HepG2 (cell line): ENCODE measurements around the gene PDHX. TPM values are rescaled to one million over a fixed set of nuclear protein-coding genes. Genes with fewer than 3 reads are reported as not detected.
A peak's percentile ranks its signal among the peaks of the same experiment; 100 is the strongest.

Experiments
- ARID2 ChIP-seq: sonication (generic); formaldehyde crosslinking; IDR thresholded peaks from 2 replicates; pipeline ENCODE4 v1.8.1; 2022; ENCODE audit warnings: mild to moderate bottlenecking, missing genetic modification reagents, borderline replicate concordance
- ATF7 ChIP-seq, 2 experiments: fragments of 450-650 bp in 1 of 2; sonication (generic) in 1 of 2; formaldehyde crosslinking in 1 of 2; IDR thresholded peaks; 2 replicates each; pipeline versions ENCODE4 v1.4.0 to v1.6.1; 2016 to 2020; ENCODE audit warnings: antibody characterized with exemption in 1 of 2, mild to moderate bottlenecking in 1 of 2, missing genetic modification reagents in 1 of 2
- ATF7-NPFF ChIP-seq: sonication (generic); formaldehyde crosslinking; IDR thresholded peaks from 2 replicates; pipeline ENCODE4 v1.8.1; 2023; ENCODE audit warnings: mild to moderate bottlenecking, low read depth, missing genetic modification reagents, moderate library complexity
- FOXO1 ChIP-seq: sonication (generic); formaldehyde crosslinking; IDR thresholded peaks from 2 replicates; pipeline ENCODE4 v1.4.0; 2020; ENCODE audit warnings: missing genetic modification reagents
- NPAS2 ChIP-seq: sonication (generic); formaldehyde crosslinking; IDR thresholded peaks from 2 replicates; pipeline ENCODE4 v1.8.0; 2022; ENCODE audit warnings: mild to moderate bottlenecking, missing genetic modification reagents, borderline replicate concordance
- NR2F2 ChIP-seq: IDR thresholded peaks from 2 replicates; pipeline ENCODE4 v1.6.1; 2012; ENCODE audit warnings: low read depth, inconsistent platforms, borderline replicate concordance
- RBM22 ChIP-seq: fragments of 200-400 bp; formaldehyde crosslinking; optimal IDR thresholded peaks from 2 replicates; pipeline ENCODE3; 2017; ENCODE audit warnings: mild to moderate bottlenecking, low read length, moderate library complexity
- THAP11 ChIP-seq: IDR thresholded peaks from 2 replicates; pipeline ENCODE4 v1.6.1; 2016; ENCODE audit warnings: missing biosample characterization, missing genetic modification reagents
- ZKSCAN5 ChIP-seq: sonication (generic); formaldehyde crosslinking; IDR thresholded peaks from 2 replicates; pipeline ENCODE4 v1.5.1; 2020; ENCODE audit warnings: mild to moderate bottlenecking, missing genetic modification reagents
- ZNF292 ChIP-seq: sonication (generic); formaldehyde crosslinking; IDR thresholded peaks from 2 replicates; pipeline ENCODE4 v1.8.1; 2022; ENCODE audit warnings: mild to moderate bottlenecking, low read depth, missing genetic modification reagents, borderline replicate concordance
- polyA plus RNA-seq, 8 experiments: library from polyadenylated mRNA; depleted of rRNA in 3 of 8; stranded (reverse) in 7 of 8; unstranded in 1 of 8; fragments of >200 nt; fragmentation: Illumina TruSeq in 4 of 8; extraction: Trizol in 4 of 8; gene quantifications; 2 replicates each; pipeline versions ENCODE4 v1.2.1 to v1.2.3, GENCODE V29; 2011 to 2016; ENCODE audit warnings: low read depth in 4 of 8, missing spikeins in 1 of 8, mixed read lengths in 1 of 8; ENCODE audit not compliant: insufficient read depth in 1 of 8
- total RNA-seq, 5 experiments: library from RNA; depleted of rRNA; stranded (reverse); fragments of >200 nt; fragmentation: Illumina TruSeq; extraction: Trizol; gene quantifications; 2 replicates each; pipeline ENCODE4 v1.2.3, GENCODE V29; 2016; ENCODE audit warnings: low read depth in 1 of 5
- TF ChIP-seq, protein P1 (sequence below): fragments of 450-650 bp; IDR thresholded peaks from 2 replicates; pipeline ENCODE4 v1.6.1; 2017
- TF ChIP-seq, protein P2 (sequence below): sonication (generic); formaldehyde crosslinking; IDR thresholded peaks from 2 replicates; pipeline ENCODE4 v1.9.0; 2022; ENCODE audit warnings: low read depth, missing genetic modification reagents
- TF ChIP-seq, protein P3 (sequence below): sonication (generic); formaldehyde crosslinking; IDR thresholded peaks from 2 replicates; pipeline ENCODE4 v1.9.0; 2021; ENCODE audit warnings: missing genetic modification reagents, borderline replicate concordance
- TF ChIP-seq, protein P4 (sequence below): sonication (generic); formaldehyde crosslinking; conservative IDR thresholded peaks from 2 replicates; pipeline ENCODE4 v1.4.0; 2020; ENCODE audit warnings: missing genetic modification reagents
- TF ChIP-seq, protein P5 (sequence below): sonication (generic); formaldehyde crosslinking; IDR thresholded peaks from 2 replicates; pipeline ENCODE4 v1.8.0; 2022; ENCODE audit warnings: mild to moderate bottlenecking, missing genetic modification reagents, borderline replicate concordance
- TF ChIP-seq, protein P6 (sequence below): fragments of 450-650 bp; IDR thresholded peaks from 2 replicates; pipeline ENCODE4 v1.6.1; 2016

The PDHX gene
- total and polyA plus RNA-seq, 2 of the 13 experiments (the other 11 are each of a cell fraction or from before 2014, with no cell fraction given): 41.0 to 73.8 TPM

DNA sequence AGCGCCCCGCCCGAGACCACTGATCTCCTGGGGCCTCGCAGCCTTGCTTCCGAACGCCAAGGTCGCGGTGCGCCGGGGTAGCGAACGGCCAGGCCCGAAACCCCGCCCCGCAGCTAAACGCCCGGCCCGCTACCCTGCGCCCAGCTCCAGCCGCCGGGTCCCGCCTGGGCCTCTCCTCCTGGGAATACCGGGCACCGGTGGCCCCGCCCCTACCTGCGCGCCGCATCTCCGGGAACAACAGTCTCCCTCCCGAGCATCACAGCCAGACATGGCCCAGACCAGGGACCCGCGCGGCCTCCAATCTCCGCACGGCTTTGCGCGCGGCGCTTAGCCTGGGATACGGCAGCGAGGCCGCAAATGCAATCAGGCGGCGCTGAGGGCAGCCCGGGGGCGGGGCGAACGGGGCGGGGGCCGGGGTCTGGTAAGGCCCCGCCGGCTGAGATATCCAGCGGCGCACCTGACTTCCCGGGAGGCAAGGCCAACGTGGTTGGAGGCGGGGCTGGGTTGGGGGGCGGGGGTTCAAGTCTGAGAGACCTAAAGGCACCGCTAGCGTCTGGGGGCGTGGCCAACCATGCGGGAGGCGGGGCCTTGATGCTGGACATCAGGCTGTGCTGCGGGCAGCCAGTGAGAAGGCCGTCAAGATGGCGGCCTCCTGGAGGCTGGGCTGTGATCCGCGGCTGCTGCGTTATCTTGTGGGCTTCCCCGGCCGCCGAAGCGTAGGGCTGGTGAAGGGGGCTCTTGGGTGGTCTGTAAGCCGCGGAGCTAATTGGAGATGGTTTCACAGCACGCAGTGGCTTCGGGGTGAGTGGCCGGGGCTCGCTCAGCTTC, at the start of gene PDHX, which contains the start of gene APIP (continued):
- TF ChIP-seq NPAS2 (no peak), ZNF292 (CRISPR knock-in tag) (no peak; the same call in 1 of the 2 replicates), NR2F2 (no peak), ATF7-NPFF (CRISPR knock-in tag) (no peak), THAP11 (CRISPR knock-in tag) (peak; percentile 78), ZKSCAN5 (CRISPR knock-in tag) (no peak), FOXO1 (no peak; the same call in 1 of the 2 replicates), RBM22 (no peak), ATF7 (IDR thresholded peaks at IDR 0.05) (no peak), ATF7 (CRISPR knock-in tag; IDR thresholded peaks at IDR 0.05) (0 out of 2 replicates have a peak, but pooled peaks have one; percentile 12), ARID2 (CRISPR knock-in tag) (no peak; the same call in 1 of the 2 replicates)
- TF ChIP-seq, protein P1, sequence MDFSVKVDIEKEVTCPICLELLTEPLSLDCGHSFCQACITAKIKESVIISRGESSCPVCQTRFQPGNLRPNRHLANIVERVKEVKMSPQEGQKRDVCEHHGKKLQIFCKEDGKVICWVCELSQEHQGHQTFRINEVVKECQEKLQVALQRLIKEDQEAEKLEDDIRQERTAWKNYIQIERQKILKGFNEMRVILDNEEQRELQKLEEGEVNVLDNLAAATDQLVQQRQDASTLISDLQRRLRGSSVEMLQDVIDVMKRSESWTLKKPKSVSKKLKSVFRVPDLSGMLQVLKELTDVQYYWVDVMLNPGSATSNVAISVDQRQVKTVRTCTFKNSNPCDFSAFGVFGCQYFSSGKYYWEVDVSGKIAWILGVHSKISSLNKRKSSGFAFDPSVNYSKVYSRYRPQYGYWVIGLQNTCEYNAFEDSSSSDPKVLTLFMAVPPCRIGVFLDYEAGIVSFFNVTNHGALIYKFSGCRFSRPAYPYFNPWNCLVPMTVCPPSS: no peak
- TF ChIP-seq, protein P2, sequence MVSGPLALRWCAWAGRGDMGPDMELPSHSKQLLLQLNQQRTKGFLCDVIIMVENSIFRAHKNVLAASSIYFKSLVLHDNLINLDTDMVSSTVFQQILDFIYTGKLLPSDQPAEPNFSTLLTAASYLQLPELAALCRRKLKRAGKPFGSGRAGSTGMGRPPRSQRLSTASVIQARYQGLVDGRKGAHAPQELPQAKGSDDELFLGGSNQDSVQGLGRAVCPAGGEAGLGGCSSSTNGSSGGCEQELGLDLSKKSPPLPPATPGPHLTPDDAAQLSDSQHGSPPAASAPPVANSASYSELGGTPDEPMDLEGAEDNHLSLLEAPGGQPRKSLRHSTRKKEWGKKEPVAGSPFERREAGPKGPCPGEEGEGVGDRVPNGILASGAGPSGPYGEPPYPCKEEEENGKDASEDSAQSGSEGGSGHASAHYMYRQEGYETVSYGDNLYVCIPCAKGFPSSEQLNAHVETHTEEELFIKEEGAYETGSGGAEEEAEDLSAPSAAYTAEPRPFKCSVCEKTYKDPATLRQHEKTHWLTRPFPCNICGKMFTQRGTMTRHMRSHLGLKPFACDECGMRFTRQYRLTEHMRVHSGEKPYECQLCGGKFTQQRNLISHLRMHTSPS (CRISPR knock-in tag): no peak
- TF ChIP-seq, protein P3, sequence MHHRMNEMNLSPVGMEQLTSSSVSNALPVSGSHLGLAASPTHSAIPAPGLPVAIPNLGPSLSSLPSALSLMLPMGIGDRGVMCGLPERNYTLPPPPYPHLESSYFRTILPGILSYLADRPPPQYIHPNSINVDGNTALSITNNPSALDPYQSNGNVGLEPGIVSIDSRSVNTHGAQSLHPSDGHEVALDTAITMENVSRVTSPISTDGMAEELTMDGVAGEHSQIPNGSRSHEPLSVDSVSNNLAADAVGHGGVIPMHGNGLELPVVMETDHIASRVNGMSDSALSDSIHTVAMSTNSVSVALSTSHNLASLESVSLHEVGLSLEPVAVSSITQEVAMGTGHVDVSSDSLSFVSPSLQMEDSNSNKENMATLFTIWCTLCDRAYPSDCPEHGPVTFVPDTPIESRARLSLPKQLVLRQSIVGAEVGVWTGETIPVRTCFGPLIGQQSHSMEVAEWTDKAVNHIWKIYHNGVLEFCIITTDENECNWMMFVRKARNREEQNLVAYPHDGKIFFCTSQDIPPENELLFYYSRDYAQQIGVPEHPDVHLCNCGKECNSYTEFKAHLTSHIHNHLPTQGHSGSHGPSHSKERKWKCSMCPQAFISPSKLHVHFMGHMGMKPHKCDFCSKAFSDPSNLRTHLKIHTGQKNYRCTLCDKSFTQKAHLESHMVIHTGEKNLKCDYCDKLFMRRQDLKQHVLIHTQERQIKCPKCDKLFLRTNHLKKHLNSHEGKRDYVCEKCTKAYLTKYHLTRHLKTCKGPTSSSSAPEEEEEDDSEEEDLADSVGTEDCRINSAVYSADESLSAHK: no peak
- TF ChIP-seq, protein P4, sequence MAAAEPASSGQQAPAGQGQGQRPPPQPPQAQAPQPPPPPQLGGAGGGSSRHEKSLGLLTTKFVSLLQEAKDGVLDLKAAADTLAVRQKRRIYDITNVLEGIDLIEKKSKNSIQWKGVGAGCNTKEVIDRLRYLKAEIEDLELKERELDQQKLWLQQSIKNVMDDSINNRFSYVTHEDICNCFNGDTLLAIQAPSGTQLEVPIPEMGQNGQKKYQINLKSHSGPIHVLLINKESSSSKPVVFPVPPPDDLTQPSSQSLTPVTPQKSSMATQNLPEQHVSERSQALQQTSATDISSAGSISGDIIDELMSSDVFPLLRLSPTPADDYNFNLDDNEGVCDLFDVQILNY: peak; percentile 66
- TF ChIP-seq, protein P5, sequence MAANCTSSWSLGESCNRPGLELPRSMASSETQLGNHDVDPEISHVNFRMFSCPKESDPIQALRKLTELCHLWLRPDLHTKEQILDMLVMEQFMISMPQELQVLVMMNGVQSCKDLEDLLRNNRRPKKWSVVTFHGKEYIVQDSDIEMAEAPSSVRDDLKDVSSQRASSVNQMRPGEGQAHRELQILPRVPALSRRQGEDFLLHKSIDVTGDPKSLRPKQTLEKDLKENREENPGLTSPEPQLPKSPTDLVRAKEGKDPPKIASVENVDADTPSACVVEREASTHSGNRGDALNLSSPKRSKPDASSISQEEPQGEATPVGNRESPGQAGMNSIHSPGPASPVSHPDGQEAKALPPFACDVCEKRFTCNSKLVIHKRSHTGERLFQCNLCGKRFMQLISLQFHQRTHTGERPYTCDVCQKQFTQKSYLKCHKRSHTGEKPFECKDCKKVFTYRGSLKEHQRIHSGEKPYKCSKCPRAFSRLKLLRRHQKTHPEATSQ (CRISPR knock-in tag): peak; percentile 77; the same call in 1 of the 2 replicates
- TF ChIP-seq, protein P6, sequence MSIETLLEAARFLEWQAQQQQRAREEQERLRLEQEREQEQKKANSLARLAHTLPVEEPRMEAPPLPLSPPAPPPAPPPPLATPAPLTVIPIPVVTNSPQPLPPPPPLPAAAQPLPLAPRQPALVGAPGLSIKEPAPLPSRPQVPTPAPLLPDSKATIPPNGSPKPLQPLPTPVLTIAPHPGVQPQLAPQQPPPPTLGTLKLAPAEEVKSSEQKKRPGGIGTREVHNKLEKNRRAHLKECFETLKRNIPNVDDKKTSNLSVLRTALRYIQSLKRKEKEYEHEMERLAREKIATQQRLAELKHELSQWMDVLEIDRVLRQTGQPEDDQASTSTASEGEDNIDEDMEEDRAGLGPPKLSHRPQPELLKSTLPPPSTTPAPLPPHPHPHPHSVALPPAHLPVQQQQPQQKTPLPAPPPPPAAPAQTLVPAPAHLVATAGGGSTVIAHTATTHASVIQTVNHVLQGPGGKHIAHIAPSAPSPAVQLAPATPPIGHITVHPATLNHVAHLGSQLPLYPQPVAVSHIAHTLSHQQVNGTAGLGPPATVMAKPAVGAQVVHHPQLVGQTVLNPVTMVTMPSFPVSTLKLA: no peak
